Stimulated activated CD8-positive, alpha-beta memory T cell treated with anti-CD3 and anti-CD28 coated beads, Interleukin-15, amount 100 ng/mL, for 48 hours (primary cell): ENCODE data around the gene IRF4.
"Not testable (repeated sequence)": the region's sequence is repeated elsewhere in the genome, so short reads cannot be mapped to it uniquely, and the experiment has no call there.

Source experiments
- DNase-seq, 2 donors: peaks; one replicate each; pipeline ENCODE4 v3.0.0-alpha.2; 2020; ENCODE audit warnings: low read depth in 2 of 2

Gene IRF4

GRCh38 chr6:421211-421610, 29.7 kb downstream of the IRF4 start:
- no peak for DNase-seq

GRCh38 chr6:422433-423054, 31.0 kb downstream of the IRF4 start:
- peak; percentile 56 to 63 for DNase-seq

- no peak for DNase-seq
Measured at GRCh38 chr6:423055-423798, 31.7 kb downstream of the IRF4 start.

GRCh38 chr6:423799-424345, 32.3 kb downstream of the IRF4 start:
- DNase-seq: no peak

GRCh38 chr6:424741-425417, 33.3 kb downstream of the IRF4 start:
- no peak for DNase-seq

GRCh38 chr6:425418-425788, 33.9 kb downstream of the IRF4 start:
- DNase-seq: not testable (repeated sequence)

- not testable (repeated sequence) for DNase-seq
Measured at GRCh38 chr6:426198-426738, 34.7 kb downstream of the IRF4 start.

GRCh38 chr6:428047-428603, 36.6 kb downstream of the IRF4 start:
- DNase-seq: no peak

GRCh38 chr6:429515-430121, 38.1 kb downstream of the IRF4 start:
- DNase-seq: no peak

GRCh38 chr6:431504-431903, 40.0 kb downstream of the IRF4 start:
- DNase-seq: no peak

- DNase-seq: peak; percentile 66 to 77
Measured at GRCh38 chr6:431986-432385, 40.4 kb downstream of the IRF4 start.

GRCh38 chr6:434051-434705, 42.6 kb downstream of the IRF4 start:
- no peak for DNase-seq

GRCh38 chr6:435441-436307, 44.1 kb downstream of the IRF4 start:
- no peak for DNase-seq

GRCh38 chr6:436308-437036, 44.9 kb downstream of the IRF4 start:
- no peak for DNase-seq

GRCh38 chr6:437037-437392, 45.5 kb downstream of the IRF4 start:
- no peak for DNase-seq

- no peak for DNase-seq
Measured at GRCh38 chr6:438634-439170, 47.1 kb downstream of the IRF4 start.

GRCh38 chr6:439641-440167, 48.2 kb downstream of the IRF4 start:
- DNase-seq: no peak

GRCh38 chr6:441126-441920, 49.8 kb downstream of the IRF4 start:
- DNase-seq: no peak
